ENCODE data around the gene PSD4.

The PSD4 gene

DNA sequence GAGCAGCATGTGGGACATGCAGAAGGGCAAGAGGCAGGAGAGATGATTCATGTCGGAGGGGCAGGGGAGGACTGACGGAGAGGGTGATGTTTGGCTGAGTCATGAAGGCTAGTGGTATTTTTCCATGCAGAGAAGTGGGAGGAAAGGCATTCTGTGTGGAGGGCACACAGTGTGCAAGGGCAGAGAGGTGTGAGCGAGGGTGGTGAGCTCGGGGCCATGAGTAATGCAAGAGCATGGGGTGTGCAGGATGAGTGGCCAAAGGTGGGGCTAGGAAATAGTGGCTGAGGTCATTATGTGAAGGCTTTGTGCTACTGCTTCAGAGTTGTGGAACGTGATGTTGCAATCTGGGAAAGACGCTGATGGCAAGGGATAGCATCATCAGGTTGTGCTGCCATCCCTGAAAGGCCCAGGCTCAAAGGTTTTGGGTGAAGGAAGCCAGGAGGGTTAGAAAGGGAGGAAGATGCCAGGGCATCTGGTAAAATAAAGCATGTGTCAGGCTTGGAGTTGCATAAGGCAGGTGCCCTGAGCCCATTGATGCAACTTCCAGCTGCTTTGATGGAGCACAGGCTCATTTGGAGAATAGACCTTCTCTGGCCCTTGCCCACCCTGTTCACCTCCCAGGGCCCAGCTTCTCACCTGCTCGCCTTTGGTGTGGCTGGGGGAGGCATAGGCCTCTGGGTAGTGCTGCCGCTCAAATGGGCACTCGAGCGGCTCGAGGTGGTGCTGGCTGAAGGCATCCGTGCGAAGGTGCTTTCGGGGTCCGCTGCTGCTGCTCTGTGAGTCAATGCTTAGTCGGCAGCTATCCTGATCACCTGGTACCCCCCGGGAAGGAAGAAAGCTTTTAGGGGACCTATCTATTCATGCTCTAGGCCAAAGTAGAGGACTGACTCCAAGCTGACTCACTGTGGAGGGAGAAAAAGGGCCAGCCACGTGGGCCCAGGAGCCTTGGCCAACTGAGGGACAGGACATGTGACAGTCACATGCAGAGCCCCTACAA lies 67.4 kb downstream of the PSD4 start:
- no peak for DNase-seq

DNA sequence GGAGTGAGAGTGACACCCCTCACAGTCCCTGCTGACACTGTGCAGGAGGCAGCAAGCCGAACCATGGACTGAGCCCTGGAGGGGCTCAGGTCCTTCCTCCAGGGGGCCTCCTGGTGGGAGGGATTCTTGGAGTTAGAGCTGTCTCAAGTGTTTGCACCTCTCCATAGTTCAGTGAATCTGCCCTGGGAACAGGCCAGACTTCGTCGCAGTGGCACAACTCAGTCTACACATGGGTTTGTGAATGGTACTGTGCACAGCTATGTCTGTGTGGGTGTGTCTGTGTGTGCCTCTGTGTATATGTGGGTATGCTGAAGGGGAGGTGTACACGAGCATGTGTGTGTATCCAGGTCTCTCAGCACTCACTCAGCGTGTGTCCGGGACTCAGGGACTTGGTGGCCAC lies 68.6 kb downstream of the PSD4 start:
- no peak for DNase-seq

DNA sequence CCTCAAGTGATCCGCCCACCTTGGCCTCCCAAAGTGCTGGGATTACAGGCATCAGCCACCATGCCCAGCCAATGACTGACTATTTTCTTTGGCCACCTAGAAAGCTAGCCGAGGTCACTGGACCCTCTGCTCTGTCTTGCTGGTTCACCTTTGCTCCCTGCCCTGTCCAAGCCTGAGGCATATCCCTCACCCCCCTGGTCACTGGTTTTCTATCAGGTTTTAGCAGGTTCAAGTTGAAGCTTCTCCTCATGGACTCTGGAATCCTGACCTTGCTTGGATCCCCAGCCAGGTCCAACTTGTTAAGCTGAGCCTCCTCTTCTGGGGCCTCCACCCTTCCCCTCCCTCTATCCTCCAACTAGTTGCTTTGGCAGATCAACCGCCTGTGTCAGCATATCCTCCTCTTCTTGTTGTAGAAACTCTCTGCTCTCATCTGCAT lies 71.5 kb downstream of the PSD4 start:
- DNase-seq: no peak

GRCh38 chr2:113246606-113247005 lies 72.8 kb downstream of the PSD4 start:
- no peak for DNase-seq

DNA sequence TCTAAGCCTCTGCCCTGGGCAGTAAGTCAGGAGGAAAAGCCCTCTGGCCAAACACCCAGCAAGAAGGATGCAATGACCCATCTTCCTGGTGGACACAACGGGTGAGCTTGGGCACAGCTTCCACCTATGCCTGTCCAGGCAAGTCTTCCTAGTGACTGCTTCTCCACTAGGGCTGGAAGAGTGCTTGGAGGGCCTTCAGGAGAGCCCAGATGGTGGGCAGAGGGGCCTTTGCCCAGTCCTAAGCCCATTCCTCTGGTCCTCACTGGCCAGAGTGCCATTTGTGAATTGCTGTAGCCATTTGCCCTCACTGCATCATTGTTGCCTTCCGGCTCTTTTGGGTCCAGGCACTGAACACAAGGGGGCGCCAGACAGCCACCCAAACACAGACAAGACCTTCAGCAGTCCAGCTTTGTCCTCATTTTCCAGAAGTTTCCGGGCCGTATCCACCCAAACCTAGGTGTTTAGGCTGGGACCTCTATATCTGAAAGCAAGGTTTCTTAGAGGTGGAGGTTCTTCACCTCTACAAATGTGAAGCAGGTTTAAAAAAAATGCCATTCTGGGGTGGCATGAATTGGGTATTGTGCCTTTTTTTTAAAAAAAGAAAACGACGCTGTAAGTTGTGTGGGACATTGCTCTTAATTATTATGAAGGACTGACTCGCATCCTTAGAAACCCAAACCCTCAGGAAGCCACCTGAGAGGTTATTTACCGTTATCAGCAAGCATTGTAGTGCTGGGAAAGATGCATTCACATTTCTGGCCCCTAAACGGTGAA lies 75.4 kb downstream of the PSD4 start:
- DNase-seq: peak; percentile 73

DNA sequence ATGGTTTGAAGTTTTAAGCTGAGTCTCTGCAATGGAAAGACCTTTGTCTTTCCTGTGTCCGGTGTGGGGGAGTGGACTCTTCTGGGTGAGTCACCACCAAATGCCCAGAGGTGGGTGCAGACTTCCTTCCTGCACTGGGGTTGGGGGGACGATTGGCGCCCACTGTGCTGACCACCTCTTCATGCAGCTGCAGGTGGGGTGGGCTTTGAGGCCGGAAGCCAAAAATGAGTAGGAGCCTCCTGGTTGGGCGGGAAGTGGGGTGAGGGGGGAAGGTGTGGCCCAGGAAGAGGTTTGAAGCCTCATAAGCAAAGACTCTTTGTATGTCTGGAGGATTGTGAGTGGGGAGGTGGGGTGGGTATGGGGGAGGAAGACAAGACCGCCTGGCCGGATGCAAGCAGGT lies 77.3 kb downstream of the PSD4 start:
- no peak for DNase-seq

DNA sequence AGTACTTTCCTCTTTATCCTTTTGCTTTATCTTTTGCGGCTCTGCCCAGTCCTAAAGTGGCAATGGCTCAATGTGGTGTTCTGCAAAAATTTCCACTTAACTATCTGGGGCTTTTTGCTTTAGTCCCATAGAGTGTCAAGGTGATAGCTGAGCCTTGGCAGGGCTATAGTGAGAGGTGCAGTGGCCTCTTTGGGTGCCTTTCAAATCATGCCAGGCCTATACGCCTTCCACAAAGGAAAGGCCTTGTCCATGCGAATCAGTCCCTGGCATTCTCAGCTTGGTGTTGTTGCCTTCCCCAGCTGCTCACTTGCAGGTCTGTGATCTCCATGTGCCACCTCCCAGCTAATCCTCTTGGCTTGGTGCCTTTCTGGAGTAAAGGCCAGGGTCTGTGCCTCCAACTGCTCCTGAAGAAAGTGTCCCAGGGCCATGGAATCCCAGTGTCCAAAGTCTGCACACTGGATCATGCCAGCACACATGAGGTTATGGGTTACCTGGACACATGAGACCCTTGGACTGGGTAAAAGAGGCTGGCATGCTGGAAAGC lies 78.3 kb downstream of the PSD4 start:
- no peak for DNase-seq

DNA sequence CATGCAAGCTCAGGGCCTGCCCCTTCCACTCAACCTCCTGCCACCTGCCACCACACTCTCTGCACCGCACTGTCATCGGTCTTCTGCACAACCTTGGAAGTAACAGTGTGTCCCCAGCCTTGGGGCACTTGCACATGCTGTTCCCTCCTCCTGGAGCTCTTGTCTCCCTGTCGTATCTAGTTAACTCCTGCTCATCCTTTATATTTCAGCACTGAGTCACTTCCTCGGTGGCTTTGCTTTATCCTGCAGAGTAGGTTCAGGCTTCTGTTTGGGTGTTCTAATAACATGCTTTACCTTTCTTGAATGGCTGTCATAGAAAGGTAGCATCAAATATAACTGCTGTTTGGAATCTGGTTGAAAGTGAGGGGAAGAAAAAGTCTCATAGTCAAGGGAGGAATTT lies 79.7 kb downstream of the PSD4 start:
- no peak for DNase-seq

DNA sequence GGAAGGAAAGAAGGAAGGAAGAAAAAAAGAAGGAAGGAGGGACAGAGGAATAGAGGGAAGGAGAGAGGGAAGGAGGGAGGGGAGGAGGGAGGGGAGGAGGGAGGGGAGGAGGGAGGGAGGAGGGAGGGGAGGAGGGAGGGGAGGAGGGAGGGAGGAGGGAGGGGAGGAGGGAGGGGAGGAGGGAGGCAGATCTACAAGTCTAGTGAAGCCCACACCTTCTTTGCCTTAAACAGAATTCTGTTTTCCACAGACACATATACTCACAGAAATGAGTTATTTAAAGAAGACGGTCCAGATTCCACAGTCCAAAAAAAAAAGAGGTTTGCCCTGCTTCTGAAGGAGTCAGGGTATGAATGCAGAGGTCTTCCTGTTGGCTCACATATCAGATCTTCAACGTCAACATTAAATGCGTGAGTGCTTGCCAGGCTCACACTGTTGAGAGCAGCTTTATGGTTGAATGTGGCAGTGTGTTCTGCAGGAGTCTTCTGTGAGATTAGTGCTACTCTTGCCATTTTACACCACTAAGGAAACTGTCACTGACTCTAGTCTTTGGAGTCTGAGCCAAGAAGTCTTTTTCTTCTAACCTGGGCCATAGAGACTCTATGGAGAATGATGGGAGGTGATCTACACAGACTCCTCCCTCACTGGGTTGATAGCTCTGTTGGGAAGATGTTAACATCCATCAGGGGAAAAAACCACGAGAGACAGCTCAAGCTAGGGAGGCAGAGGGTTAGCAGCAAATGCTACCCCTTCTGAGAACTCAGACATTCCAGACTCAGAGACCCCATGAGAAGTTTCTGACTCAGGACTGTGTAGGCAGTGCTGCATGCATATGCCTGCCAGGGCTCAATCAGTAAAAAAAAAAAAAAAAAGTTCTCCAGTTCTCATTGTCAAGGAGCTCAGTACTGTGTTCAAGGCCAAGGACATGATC lies 81.6 kb downstream of the PSD4 start:
- DNase-seq: no peak

GRCh38 chr2:113257516-113258264 lies 83.9 kb downstream of the PSD4 start:
- no peak for DNase-seq

GRCh38 chr2:113258471-113259147 lies 84.8 kb downstream of the PSD4 start:
- no peak for DNase-seq

Data from effector CD4-positive, alpha-beta T cell (primary cell).